ENCODE measurements around the gene RPH3AL. TPM values are rescaled to one million over a fixed set of nuclear protein-coding genes. Genes with fewer than 3 reads are reported as not detected.

The RPH3AL gene
- total RNA-seq, 1 experiment from 2014 or later: 3.0 TPM

DNA sequence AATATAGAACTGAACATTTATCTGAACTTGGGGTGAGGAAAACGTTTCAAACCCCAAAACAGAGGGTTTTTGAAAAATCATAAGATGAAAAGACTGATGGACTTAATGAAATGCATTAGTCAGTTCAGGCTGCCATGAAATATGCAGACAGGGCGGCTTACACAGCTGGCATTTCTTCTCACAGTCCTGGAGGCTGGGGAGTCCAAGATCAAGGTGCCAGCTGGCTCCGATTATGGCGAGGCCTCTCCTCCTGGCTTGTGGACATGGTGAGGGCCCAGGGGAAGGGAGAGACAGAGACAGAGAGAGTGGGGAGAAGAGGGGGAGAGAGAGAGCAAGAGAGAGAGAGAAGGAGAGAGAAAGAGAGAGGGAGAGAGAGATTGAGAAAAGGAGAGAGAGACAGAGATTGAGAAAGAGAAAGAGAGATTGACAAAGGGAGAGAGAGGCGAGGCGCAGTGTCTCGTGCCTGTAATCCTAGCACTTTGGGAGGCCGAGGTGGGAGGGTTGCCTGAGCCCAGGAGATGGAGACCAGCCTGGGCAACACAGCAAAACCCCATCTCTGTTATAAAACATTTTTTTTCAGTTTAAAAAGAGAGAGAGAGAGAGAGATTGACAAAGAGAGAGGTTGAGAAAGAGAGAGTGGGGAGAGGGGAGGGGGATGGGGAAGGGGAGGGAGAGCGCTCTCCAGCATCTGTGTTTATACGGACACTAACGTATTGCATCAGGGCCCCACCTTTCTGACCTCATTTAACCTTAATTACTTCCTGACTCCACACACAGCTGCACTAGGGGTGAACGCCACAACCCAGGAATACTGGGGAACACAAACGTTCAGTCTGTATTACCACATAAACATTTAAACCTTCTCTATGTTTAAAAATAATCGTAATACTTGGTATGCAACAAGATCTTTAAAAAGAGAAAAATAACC, 24.6 kb upstream of the RPH3AL start:
- Mint-ChIP-seq H3K27me3 (ENCODE audit: low read depth) (peaks cover 28% of the 10 kb centered on the region), H3K36me3 (ENCODE audit: insufficient read depth in 1 of 3, low read depth in 3 of 3) (peaks cover 3 to 4% (median 3%) of the 10 kb centered on the region in 3 experiments; a peak in 6 of 7 replicates), H3K4me3 (no peak overlapping the region), H3K4me1 (peaks cover 8 to 34% of the 10 kb centered on the region in 2 experiments), H3K9me3 (peaks cover 4% of the 10 kb centered on the region in 2 experiments; a peak in 4 of 5 replicates), H3K27ac (no peak overlapping the region)
- WGBS (ENCODE audit: extremely low coverage, insufficient read length, low lambda C conversion rate): no CpG with 5 or more reads among the region's 14 CpGs
- Histone ChIP-seq H3K9me3 (ENCODE audit: control insufficient read depth, low read depth, low read length) (no peaks in the 10 kb centered on the region), H3K4me1 (ENCODE audit: insufficient read depth, low read length) (no peaks in the 10 kb centered on the region; the same call in 1 of the 2 replicates), H2AFZ (ENCODE audit: low read length) (no peak overlapping the region), H3K56ac (ENCODE audit: insufficient read length, low read depth, low read length) (no peak overlapping the region), H4K20me1 (ENCODE audit: control insufficient read depth, insufficient read depth, insufficient read length) (no peaks in the 10 kb centered on the region), H3K27me3 (ENCODE audit: insufficient read depth, low read length) (no peaks in the 10 kb centered on the region), H4K5ac (ENCODE audit: insufficient read length, low read depth, low read length) (no peak overlapping the region), H3T11ph (ENCODE audit: low read length) (no peak overlapping the region), H3K23me2 (ENCODE audit: insufficient read length, low read depth, low read length, poor library complexity, severe bottlenecking) (no peaks in the 10 kb centered on the region), H3K4me2 (ENCODE audit: insufficient read depth, insufficient read length, low read length) (no peak overlapping the region), H3K18ac (ENCODE audit: insufficient read length, low read depth, low read length) (no peak overlapping the region), H2BK12ac (ENCODE audit: insufficient read length, low read depth, low read length) (no peak overlapping the region), H3K4ac (ENCODE audit: low read depth, low read length) (no peak overlapping the region), H4K8ac (replicated peaks; ENCODE audit: insufficient read length, low read depth, low read length) (no peak overlapping the region), H3K79me2 (ENCODE audit: insufficient read depth, low read length) (no peaks in the 10 kb centered on the region), H2AK5ac (ENCODE audit: insufficient read length, low read length) (no peak overlapping the region), H2BK20ac (ENCODE audit: low read depth, low read length, poor library complexity, severe bottlenecking) (no peak overlapping the region), H2BK5ac (ENCODE audit: insufficient read length, low read length) (no peak overlapping the region), H3K27ac (ENCODE audit: insufficient read length, low read depth, low read length) (no peak overlapping the region), H3K9ac (ENCODE audit: extremely low read depth, insufficient read length, low read length) (no peak overlapping the region), H3K79me1 (ENCODE audit: insufficient read depth, low read depth, low read length, poor library complexity, severe bottlenecking) (no peaks in the 10 kb centered on the region), H4K91ac (ENCODE audit: insufficient read length, low read depth, low read length) (no peak overlapping the region), H3K23ac (ENCODE audit: insufficient read length, low read depth, low read length) (no peak overlapping the region), H2BK15ac (ENCODE audit: low read depth, low read length) (no peak overlapping the region), H2BK120ac (ENCODE audit: low read depth, low read length, poor library complexity, severe bottlenecking) (no peak overlapping the region), H3K14ac (ENCODE audit: insufficient read depth, low read length) (no peak overlapping the region)
- no peak for DNase-seq
- TF ChIP-seq, protein P1, sequence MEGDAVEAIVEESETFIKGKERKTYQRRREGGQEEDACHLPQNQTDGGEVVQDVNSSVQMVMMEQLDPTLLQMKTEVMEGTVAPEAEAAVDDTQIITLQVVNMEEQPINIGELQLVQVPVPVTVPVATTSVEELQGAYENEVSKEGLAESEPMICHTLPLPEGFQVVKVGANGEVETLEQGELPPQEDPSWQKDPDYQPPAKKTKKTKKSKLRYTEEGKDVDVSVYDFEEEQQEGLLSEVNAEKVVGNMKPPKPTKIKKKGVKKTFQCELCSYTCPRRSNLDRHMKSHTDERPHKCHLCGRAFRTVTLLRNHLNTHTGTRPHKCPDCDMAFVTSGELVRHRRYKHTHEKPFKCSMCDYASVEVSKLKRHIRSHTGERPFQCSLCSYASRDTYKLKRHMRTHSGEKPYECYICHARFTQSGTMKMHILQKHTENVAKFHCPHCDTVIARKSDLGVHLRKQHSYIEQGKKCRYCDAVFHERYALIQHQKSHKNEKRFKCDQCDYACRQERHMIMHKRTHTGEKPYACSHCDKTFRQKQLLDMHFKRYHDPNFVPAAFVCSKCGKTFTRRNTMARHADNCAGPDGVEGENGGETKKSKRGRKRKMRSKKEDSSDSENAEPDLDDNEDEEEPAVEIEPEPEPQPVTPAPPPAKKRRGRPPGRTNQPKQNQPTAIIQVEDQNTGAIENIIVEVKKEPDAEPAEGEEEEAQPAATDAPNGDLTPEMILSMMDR (conservative IDR thresholded peaks at IDR 0.05): no peak

All from H9 (cell line).